ENCODE results near the gene PSME1.

GRCh38 chr14:24146453-24146977 lies 10.5 kb downstream of the PSME1 start, which contains the start of gene PSME2:
- no peak for TF ChIP-seq CTCF (IDR thresholded peaks at IDR 0.05)
- TF ChIP-seq POLR2A (IDR thresholded peaks at IDR 0.05) = peak; percentile 13 to 46
